GM21381 (cell line): Measurements from ENCODE around the gene MDP1.
A peak's percentile ranks its signal among the peaks of the same experiment; 100 is the strongest.

Source experiments
- ATAC-seq: cut with Tn5 transposase; IDR thresholded peaks from one replicate; pipeline ENCODE4 v1.9.1; 2021; ENCODE audit warnings: mild to moderate bottlenecking, moderate library complexity; ENCODE audit not compliant: unreplicated experiment

MDP1 gene

DNA sequence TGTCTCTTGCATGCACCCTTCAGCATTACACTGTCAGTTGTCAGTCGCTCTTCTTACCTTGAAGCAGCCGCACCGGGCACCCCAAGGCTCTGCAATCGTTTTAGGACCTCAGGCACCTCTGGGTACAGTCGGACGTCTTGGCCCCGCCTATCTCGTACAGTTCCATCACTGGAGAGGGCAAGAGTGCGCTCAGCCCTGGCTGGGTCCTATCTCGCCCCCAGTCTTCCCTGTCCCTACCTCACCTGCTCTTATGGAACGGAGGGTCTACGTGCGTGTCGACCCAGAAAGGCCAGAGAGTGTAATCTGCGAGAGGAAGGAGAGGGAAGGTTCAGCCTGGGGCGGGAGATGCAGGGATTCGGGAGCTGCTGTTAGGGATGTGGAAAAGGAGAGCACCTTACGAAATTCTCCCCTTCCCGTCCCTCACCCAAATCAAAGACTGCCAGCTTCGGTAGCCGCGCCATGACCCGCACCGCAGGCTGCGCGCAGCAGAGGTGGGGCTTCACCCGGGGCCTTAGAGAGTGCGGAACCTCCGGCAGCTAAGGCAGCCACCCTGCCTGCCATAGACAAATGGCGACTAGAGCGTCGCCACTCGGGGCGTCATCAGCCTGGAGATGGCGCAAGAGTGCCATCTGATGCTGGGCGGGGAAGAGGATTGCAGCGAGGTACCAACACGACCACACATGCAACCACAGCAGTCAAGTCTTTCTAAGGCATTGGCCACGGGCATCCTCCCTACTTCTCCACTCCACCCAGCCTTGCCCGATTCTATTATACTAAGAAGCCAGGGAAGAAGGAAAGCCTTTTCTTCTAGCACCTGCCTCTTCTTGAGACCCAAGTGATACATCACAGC is at the start of gene MDP1:
Gene MDP1 (minus strand): TSS at position 572 of the 850 bp plus-strand sequence. CDS start 111 bp downstream, at position 461.
- ATAC-seq: peak; percentile 60

DNA sequence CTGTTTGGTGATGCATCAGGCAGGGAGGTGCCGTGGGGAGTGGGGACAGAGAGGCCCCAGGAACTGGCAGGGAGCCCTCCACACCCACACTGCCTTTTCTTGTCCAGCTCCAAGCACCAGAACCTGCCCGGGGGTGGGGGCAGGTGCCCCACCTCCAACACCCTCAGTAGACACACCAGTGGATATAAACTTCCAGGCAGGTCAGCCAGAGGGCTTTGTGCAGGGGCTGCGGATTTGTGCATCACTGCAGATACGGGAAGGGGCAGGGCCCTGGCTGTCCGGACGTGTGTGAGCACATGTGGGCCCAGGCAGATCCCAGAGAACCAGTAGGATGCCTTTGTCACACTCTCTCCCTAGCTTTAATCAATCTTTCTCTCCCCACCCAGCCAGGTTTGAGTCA is 48.4 kb upstream of the MDP1 start:
- ATAC-seq: no peak

DNA sequence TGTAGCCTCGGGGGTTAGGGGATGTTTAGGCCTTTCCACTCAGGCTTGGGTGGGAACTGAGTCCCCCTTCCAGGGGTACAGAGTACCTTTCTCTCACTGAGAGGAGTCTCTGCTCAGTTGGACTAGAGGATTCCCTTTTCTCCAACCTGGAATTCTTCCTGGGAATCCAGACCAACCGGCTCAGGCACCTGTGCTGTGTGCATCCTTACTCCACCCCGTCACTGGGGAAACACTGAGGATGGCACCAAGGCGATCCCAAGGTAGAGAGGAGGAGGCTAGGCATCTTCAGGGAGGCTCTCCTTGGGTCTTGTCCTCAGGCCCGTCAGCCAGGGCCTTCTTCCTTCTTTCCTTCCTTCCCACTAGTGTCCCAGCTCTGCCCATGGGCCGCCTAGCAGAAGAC is 48.0 kb upstream of the MDP1 start:
- no peak for ATAC-seq

DNA sequence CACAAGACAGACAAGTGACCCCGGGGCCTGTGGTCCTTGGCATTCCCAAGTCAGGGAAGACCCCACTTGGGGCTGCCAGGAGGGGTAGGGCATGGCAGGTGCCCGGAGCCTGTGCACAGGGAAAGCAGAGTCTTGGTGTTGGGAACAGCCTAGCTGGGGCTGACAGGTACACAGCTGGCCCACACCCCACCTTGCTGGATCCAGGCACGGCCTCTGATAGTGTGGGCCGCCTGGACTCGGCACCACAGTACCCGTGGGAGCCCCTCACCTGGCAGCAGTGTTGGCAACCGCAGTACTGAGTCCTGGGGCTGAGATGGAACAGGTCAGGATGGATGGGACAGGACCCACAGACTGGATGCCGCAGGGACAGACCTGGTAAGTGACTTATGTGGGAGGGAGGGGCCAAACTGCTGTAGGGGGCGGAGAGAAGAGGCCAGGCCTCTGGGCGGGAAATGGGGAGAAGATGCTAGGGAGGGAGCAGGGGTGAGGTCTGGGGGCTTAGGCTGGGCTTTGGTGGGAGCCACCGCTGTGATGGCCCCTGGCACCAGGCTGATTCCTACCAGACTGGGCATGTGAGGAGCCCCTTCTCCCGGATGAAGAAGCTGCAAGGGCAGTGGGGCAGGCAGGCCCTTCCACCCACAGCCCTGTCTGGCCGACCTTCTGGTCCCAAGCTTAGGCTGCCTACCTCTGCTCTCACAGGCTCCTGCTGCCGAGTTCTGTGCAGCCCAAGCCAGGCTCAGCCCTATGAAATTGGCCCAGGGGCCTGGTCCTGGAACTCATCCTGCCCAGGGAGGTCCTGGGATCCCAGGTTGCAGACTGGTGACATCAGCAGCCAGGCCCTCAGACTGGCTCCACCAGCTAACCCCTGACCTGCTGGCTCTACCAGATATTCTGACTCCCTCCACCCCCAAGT is 47.2 kb upstream of the MDP1 start, which contains the start of gene TGM1:
Gene TGM1 (minus strand): TSS at position 357 of the 913 bp plus-strand sequence. CDS start 825 bp downstream, outside the sequence.
- ATAC-seq: no peak

DNA sequence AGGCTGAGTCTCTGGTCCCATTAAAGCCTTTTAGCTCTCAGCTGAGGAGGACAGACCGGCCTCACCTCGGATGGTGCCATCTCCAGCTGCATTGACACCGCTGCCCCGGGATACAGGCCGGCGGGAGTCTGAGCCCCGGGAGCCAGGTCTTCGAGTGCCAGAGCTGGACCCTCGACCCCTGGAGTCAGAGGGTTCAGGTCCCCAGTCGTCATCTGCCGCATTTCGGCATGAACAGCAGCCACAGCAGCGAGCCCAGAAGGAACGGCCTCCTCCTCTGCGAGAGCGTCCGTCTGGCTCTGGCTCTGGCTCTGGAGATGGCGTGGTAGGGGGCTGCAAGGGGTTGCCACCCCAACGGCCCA is 46.1 kb upstream of the MDP1 start:
- no peak for ATAC-seq

DNA sequence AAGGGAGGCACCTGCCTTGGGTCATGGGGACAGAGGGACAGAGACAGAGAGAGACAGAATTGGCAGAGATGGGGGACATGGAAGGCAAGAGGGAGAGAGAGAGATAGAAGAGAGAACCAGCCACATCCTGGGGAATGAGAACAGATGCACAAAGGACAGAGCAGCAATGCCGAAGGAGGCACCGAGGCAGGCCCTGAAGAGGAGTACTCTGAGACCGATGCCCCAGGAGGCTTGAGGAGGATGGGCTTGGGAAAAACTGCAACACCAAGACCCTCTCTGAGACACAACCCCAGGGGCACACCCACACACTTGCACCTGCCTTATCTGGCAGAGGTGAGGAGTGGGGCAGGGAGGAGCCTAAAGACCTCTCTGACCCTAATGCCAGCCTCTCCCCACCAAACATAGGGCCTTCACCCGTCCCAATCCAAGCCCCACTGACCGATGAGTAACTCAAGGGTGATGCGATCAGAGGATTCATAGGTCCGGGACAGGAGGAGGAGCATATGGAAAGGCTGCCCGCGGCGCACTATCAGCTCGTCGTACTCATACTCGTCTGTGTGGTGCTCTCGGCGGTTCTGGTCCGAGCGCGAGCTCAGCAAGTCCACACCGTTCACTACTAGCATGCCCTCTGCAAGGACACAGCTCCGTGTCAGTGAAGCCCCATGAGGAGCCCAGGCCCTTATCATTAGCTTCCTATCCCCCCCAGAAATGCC is 45.5 kb upstream of the MDP1 start:
- no peak for ATAC-seq

DNA sequence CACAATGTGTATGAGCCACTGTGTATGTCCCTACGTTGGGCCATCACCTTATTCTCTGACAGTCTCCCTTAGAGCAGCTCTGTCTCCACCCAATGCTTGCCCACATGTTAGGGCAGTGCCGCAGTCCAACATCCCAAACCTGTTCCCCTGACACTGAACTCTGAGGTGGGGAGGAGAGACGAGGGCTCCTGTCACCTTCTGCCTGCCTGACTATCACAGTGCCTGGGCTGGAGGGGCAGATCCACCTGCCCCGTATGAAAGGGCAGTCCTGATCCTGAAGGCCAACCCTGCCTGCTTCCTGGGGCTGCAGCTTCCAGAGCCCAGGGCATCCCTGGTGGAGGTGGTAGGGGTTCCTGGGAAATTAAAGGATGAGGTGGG is 44.9 kb upstream of the MDP1 start:
- ATAC-seq: no peak

DNA sequence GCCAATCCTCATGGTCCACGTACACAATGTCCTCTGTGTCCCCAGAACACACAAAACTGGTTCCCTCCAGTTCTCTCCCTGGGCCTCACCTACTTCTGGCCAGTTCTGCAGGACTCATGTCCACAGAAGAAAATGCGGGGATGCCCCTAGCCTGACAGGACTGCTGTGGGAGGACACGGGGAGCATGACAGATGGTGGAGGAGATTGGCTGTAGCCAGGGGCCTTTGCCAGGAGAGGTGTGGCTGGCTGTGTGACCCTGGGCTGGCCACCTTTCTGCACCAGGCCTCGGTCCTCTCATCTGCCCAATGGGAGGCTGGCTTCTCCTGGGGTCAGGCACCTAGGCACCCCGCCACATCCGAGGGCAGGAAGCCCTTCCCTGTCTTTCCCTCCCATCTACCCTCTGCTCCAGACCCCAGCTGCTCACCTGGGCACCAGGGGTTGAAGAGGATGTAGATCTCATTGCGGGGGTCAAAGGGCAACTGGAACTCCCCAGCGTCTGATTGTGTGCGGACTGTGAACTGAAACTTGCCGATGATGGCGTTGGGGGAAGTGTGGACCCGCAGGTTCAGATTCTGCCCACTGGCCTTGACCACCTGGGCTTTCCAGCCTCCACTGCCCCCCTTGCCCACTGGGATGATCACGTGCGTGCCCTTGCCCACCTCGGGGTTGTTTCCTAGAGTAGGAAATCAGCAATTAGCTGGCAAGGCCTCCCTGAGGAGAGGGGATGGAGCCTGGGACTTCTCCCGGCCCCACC is 44.3 kb upstream of the MDP1 start:
- no peak for ATAC-seq

DNA sequence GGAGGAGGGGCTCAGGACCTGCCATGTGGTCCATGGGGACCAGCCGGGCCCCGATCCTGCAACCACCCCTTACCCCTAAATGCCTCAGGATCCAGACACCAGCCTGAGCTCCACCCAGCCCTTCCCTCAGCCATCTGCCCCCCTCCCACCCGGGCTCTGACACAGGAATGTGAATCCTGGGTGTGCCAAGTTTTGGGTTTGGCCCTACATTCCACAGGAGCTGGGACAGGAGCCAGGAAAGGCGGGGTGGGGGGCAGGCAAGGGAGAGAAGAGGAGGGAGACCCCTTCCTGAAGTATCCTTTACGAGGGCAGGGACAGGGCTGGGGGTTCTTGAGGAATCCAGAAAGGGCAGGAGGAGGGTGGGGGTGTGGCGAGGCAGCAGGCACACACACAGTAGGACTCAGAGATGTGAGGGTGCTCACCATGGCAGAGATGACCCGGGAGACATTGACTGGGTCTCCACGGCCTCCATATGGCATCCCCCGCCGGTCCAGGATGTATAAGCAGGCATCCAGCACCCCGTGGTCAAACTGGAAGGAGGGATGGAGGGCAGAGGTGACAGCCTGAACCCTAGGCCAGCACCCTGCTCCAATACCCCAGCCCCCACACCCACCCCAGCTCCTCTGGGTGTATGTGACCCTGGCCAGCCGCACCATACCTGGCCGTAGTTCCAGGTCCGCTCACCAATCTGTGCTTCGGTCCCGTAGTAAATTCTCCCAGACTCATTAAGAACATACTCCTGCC is 43.6 kb upstream of the MDP1 start:
- no peak for ATAC-seq

DNA sequence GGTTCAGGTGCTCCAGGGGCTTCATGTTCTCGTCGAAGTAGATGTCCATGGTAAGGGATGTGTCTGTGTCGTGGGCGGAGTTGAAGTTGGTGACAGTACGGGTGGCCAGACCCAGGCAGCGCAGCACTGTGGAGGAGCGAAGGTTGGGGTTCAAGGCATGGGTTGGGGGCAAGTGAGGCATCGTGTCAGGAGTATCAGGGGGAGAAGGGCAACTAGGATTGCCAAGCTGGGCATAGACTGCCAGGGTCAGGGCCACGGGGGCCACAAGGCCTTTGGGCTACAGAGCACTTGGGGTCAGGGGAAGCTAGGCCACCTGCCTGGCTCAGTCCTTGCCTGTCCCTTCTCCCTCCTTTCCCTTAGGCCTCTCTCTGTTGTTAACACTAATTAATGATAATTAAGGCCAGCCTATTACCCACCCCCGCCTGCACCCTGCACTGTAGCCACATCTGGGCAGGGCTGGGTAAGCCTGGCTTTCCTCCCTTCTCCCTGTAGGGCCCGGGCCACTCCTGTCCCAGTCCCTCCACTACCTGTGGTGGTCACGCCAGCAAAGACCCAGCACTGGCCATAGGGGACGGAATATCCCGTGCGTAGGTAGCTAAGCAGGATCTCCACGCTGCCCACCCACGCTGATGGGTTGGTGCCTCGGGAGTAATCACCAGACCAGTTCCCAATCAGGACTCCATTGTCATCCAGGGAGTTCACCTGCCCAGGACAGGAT is 42.8 kb upstream of the MDP1 start:
- no peak for ATAC-seq

DNA sequence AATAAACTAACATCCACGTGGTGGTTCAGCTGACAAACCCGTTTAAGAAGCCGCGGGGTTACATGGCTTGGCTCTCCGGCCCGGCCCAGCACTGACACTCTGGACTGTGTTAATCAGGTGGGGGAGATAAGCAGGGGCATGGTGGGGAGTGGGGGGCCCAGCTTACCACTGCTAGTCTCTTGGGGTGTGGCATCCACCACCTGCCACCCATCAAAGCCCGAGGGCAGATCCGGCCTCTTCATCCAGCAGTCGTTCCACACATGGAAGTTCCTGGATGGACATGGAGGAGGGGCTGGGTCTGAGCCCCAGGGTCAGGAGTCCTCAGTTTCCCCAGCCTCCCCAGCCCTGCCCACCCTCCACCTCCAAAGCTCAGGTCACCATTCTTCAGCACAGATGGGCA is 42.3 kb upstream of the MDP1 start:
- ATAC-seq: no peak

DNA sequence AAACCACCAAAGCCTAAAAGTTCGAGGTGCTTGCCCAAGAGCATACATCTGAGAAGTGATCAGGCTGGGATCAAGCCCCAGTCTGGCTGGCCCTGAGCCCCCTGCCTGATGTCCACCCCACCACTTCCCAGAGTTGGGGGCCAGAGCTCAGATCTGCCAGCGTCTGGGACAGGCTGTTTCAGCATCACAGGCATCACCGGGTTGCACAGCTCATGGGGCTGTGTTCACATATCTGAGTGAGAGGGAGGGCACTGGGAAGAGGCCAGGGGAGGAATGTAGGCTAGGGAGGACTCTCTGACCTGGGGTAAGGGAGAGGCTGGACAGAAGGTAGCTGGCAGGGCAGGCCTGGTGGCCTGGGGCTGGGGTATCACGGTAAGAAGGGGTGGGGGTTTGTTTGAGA is 41.1 kb upstream of the MDP1 start:
- no peak for ATAC-seq

DNA sequence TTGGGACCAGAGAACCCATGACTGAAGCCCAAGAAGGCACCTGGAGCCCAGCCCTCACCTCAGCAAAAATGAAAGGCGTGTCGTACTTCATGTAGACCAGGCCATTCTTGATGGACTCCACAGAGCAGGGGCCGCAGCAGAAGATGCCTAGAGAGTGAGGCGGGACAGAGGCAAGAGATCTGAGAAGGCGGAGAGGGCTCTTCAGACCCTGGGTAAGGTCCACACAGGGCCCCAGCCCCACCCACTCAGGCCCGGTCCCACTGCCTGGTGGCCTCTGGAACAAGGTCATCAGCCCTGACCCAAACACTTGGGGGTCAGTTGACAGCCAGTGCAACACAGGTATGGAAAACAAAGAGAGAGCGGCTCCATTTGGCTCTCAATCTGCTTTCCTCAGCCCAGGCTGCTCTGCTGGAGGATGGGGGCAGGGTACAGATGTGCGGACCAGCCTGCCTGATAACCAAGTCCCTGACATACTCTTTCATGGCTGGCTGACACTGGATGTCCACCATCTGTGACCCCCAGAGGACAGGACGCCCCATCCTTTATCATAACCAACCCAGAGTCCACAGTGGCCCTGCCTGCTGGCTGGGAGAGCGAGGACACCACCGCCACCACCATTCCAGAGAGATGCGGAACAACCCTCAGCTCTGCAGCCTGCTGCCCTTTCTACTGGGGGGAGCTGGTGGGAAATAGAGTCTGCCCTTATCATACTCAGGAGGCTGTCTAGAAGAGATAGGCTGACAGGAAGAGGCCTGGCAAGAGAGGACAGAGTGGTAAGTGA is 40.3 kb upstream of the MDP1 start:
- no peak for ATAC-seq

DNA sequence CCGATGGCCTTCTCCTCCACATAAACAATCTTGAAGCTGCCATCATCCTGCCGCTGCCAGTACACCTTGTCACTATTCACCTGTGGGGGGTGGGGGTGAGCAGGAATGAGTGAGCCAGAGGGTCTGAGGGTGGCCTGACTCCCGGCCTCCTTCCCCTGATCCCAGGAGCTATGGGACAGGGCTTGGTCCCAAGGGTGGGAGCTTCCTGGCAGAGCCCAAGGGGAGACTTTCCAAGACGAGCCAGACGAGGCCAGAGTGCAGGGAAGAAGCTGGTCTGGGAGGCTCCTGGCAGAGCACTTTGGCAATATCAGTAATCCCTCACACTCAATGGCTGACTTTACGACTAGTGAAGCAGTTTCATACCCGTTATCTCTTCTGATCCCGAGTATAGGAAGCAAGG is 39.6 kb upstream of the MDP1 start:
- ATAC-seq: no peak

DNA sequence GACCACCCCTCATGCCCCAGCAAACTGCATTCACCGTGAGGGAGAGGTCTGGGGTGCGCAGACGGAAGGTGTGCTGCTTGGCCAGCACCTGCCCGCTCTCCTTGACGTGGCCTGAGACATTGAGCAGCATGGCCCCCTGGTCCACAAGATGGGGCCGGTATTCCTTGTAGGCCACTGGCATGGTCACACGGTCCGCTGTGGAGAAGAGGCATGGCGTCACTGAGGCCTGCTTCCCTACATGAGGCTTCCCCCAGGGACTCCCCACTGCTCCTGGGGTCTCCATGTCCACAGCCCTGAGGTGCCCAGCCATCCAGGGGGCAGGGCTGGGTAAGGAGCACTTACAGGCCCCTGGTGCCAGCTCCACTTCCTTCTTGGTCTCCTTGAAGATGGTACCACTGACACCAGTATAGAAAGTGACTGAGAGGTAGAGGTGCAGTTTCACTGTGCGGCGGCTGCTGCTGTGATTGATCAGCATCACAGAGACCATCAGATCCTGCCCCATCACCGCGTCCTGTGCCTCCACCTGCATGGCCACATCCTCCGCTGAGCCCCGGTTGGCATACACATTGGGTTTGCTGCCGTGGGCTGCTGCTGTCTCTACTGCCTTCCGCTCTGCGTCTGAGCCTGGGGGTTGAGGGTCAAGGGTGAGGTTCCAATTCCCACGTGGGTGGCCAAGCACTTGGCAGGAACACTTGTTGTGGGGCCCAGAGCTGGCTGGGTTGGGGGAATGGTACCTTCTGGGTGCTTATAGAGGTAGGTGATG is 38.9 kb upstream of the MDP1 start:
- ATAC-seq: no peak

DNA sequence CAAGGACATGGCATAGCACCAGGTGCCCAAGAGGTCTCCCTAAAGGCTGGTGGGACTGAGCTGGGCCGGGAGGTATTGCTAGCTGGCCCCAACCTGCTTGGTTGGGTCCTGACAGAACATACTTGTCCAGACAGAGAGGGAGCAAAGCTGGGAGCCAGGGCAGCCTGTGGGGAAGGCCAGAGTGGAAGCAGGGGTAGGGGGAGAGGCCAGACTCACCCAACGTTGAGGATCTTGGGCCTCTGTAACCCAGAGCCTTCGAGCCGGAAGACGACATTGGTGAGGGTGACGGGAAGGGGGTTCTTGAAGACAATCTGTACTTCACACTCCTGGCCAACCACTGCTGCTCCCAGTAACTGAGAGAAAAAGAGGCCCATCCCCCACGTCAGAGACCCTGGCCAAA is 38.1 kb upstream of the MDP1 start:
- ATAC-seq: no peak

DNA sequence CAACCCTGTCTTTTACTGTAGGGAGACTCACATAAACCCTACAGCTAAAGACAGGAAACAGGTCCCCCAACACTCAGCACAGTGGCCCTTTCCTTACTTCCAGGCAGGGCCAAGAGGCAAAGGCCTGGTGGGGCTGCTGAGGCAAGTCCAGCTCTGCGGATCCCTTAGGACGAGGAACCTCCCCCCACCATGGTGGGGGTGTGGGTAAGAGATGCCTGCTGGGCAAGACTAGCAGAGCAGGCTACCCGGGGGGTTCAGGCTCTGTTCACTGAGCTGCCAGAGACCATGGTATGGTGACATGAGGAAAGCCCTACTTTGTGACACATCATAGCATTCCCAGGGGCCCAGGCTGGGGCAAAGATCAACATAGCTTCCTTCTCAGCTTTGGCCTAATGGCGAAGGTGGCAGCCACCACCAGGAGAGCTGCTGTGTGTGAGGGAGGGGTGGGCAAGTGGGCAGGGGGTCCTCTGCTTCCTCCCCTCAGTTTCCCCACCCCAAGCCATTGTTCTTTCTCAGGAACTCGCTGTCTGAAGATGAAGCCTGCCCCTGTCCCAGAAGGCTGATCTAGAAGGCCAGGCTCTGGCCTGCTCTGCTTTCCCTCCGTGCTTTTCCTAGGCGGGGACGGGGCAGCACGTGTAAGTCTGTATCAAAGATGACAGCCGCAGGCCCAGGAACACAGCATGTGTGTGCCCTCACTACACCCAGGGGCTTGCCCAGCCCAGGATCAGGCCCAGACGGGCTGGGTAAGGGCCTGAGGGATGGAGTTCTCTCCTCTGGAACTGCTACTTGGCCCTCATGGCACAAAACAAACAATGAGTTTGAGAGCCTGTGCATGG is 36.6 kb upstream of the MDP1 start:
- ATAC-seq: no peak
